Muscle layer of colon (tissue), 2 donors: Measurements from ENCODE around the gene ZNRD2.

ENCODE experiments used
- H3K27ac ChIP-seq: one replicate; pipeline ENCODE4 v1.7.0; 2013; ENCODE audit warnings: low read depth, mild to moderate bottlenecking, low read length, moderate library complexity
- H3K27me3 ChIP-seq, 2 donors: one replicate each; pipeline ENCODE4 v1.7.0; 2013; ENCODE audit warnings: low read length in 2 of 2, mild to moderate bottlenecking in 2 of 2; ENCODE audit not compliant: insufficient read depth in 2 of 2, control insufficient read depth in 1 of 2
- H3K36me3 ChIP-seq: one replicate; pipeline ENCODE4 v1.7.0; 2013; ENCODE audit warnings: mild to moderate bottlenecking, low read length; ENCODE audit not compliant: insufficient read depth
- H3K4me1 ChIP-seq: one replicate; pipeline ENCODE4 v1.7.0; 2013; ENCODE audit warnings: mild to moderate bottlenecking, low read length; ENCODE audit not compliant: insufficient read depth
- H3K4me3 ChIP-seq, 2 donors: one replicate each; pipeline ENCODE4 v1.7.0; 2013; ENCODE audit warnings: low read length in 2 of 2, low read depth in 1 of 2, mild to moderate bottlenecking in 1 of 2, moderate library complexity in 1 of 2
- H3K9ac ChIP-seq: one replicate; pipeline ENCODE4 v1.7.0; 2013; ENCODE audit warnings: low read length
- H3K9me3 ChIP-seq: one replicate; pipeline ENCODE4 v1.7.0; 2013; ENCODE audit warnings: mild to moderate bottlenecking, low read length
- donor health status: abdominal sarcoma.
- donor health status: Adenocarcinoma of cecum.

Gene ZNRD2

DNA sequence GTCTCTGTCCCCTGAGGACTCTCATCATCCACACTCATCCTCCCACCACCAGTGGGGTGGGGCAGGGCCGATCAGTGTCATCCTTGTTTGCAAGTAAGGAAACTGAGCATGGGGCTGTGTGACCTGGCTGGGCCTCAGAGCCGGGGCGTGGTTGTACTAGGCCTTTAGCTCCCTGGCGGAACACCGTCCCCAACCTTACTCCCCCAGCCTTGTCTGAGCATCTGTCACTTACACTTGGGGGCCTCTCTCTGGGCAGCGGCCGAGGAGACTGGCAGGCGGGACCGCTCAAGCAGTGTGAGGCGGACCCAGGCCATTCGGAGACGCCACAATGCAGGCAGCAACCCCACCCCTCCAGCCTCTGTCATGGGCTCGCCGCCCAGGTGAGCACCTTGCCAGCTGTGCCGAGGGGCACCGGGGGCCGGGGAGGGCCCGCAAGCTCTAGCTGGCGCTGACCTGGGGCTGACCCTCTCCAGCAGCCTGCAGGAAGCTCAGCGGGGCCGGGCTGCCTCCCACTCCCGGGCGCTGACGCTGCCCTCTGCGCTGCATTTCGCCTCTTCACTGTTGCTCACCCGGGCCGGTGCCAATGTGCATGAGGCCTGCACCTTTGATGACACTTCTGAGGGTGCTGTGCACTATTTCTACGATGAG is 49.1 kb downstream of the ZNRD2 start:
- no peak overlapping the region for H3K4me3 ChIP-seq
- H3K27ac ChIP-seq: no peak overlapping the region
- no peaks in the 10 kb centered on the region for H3K9me3 ChIP-seq
- peaks cover 65% of the 10 kb centered on the region for H3K36me3 ChIP-seq
- no peak overlapping the region for H3K9ac ChIP-seq
- no peaks in the 10 kb centered on the region for H3K27me3 ChIP-seq
- peaks cover 14% of the 10 kb centered on the region for H3K4me1 ChIP-seq

DNA sequence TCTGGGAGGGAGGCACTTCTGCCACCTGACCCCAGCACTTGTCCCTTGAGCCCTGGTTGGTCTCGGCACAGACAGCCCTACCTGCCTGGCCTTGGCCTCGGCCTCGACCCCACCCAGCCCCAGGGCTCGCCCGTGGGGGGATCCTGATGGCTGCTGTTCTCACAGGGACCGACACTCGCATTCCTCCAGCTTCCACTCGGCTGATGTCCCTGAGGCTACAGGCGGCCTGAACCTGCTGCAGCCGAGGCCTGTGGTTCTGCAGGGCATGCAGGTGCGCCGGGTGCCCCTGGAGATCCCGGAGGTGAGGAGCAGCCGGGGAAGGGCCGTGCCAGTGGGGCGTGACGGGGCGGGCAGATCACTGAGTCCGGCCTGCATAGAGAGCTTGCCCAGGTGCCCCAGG is 50.4 kb downstream of the ZNRD2 start:
- H3K27me3 ChIP-seq: no peaks in the 10 kb centered on the region
- H3K36me3 ChIP-seq: peaks cover 69% of the 10 kb centered on the region
- H3K27ac ChIP-seq: no peak overlapping the region
- H3K9ac ChIP-seq: no peak overlapping the region
- H3K4me1 ChIP-seq: peaks cover 14% of the 10 kb centered on the region
- H3K4me3 ChIP-seq: no peak overlapping the region
- H3K9me3 ChIP-seq: no peaks in the 10 kb centered on the region

DNA sequence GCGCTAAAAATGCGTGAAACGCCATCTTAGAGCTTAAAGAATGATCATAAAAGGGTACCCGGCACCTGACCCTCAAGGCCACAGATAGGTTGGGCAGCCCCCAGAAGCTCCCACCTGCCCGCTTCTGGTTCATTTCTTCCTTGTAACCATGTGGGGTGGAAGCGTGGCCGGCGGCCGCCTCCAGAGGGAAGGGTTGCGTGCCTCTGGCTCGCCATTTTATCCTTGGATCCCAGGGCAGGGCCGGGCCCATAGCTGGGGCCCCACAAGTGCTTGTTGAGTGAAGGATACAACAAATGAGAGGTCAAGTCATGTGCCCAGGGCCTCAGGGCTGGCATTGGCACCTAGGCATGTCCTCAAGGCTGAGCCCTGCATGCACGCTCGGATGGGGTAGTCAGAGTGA is 51.2 kb downstream of the ZNRD2 start:
- Histone ChIP-seq H3K4me3 (no peak overlapping the region), H3K9ac (no peak overlapping the region), H3K9me3 (no peaks in the 10 kb centered on the region), H3K27me3 (no peaks in the 10 kb centered on the region), H3K36me3 (peaks cover 77% of the 10 kb centered on the region), H3K4me1 (peaks cover 12% of the 10 kb centered on the region), H3K27ac (no peak overlapping the region)
